GM18868 (cell line): ENCODE data around the gene ELAVL4.

Experiments used
- ATAC-seq: cut with Tn5 transposase; IDR thresholded peaks from one replicate; pipeline ENCODE4 v1.9.1; 2021; ENCODE audit warnings: mild to moderate bottlenecking, moderate library complexity; ENCODE audit not compliant: unreplicated experiment

ELAVL4 gene

GRCh38 chr1:50175719-50176639, 67.3 kb downstream of the ELAVL4 start:
- ATAC-seq = no peak

- ATAC-seq = no peak
These were observed 69.3 kb downstream of the ELAVL4 start for GRCh38 chr1:50177994-50178393.

- no peak for ATAC-seq
These were observed 70.9 kb downstream of the ELAVL4 start for GRCh38 chr1:50179639-50180038.

- no peak for ATAC-seq
These were observed 71.6 kb downstream of the ELAVL4 start for GRCh38 chr1:50180367-50180766.

GRCh38 chr1:50181027-50181663, 72.4 kb downstream of the ELAVL4 start:
- ATAC-seq = no peak

- ATAC-seq = no peak
These were observed 74.8 kb downstream of the ELAVL4 start for GRCh38 chr1:50183378-50184133.

- ATAC-seq = no peak
These were observed 80.6 kb downstream of the ELAVL4 start for GRCh38 chr1:50189369-50189768.

GRCh38 chr1:50193002-50193401, 84.3 kb downstream of the ELAVL4 start:
- no peak for ATAC-seq

- no peak for ATAC-seq
These were observed 86.5 kb downstream of the ELAVL4 start for GRCh38 chr1:50195205-50195604.

- ATAC-seq = no peak
These were observed 87.4 kb downstream of the ELAVL4 start for GRCh38 chr1:50196081-50196480.

- ATAC-seq = no peak
These were observed 88.5 kb downstream of the ELAVL4 start for GRCh38 chr1:50197216-50197615.

- ATAC-seq = no peak
These were observed 99.6 kb downstream of the ELAVL4 start for GRCh38 chr1:50208315-50208714.

- ATAC-seq = no peak
These were observed 100.0 kb downstream of the ELAVL4 start for GRCh38 chr1:50208756-50209155.

- ATAC-seq = no peak
These were observed 101.0 kb downstream of the ELAVL4 start for GRCh38 chr1:50209749-50210148.

- ATAC-seq = no peak
These were observed 104.8 kb downstream of the ELAVL4 start for GRCh38 chr1:50213505-50213904.

GRCh38 chr1:50214717-50215116, 106.0 kb downstream of the ELAVL4 start:
- ATAC-seq = no peak

GRCh38 chr1:50218344-50219120, 109.8 kb downstream of the ELAVL4 start:
- no peak for ATAC-seq

- ATAC-seq = no peak
These were observed 120.2 kb downstream of the ELAVL4 start for GRCh38 chr1:50228871-50229384.

- no peak for ATAC-seq
These were observed 122.5 kb downstream of the ELAVL4 start for GRCh38 chr1:50231209-50231608.

- ATAC-seq = no peak
These were observed 123.6 kb downstream of the ELAVL4 start for GRCh38 chr1:50232336-50232735.

- ATAC-seq = no peak
These were observed 127.9 kb downstream of the ELAVL4 start for GRCh38 chr1:50236656-50237055.
